Medulla oblongata (tissue), 1 donor: ENCODE data around the gene CDC42EP5.
"Not testable (repeated sequence)": the region's sequence is repeated elsewhere in the genome, so short reads cannot be mapped to it uniquely, and the experiment has no call there.

Source experiments
- DNase-seq: peaks from one replicate; pipeline ENCODE4 v3.0.0-alpha.2; 2015; ENCODE audit errors: extremely low spot score

CDC42EP5 gene

GRCh38 chr19:54489766-54490165 lies 16.7 kb upstream of the CDC42EP5 start:
- no peak for DNase-seq

GRCh38 chr19:54489341-54489740 lies 16.2 kb upstream of the CDC42EP5 start:
- no peak for DNase-seq

- no peak for DNase-seq
Observed at GRCh38 chr19:54485851-54486250, 12.8 kb upstream of the CDC42EP5 start.

- DNase-seq = no peak
Observed at GRCh38 chr19:54484451-54484850, 11.4 kb upstream of the CDC42EP5 start.

GRCh38 chr19:54482889-54483288 lies 9.8 kb upstream of the CDC42EP5 start:
- DNase-seq = no peak

GRCh38 chr19:54481326-54481930 lies 8.3 kb upstream of the CDC42EP5 start:
- peak; percentile 76 for DNase-seq

GRCh38 chr19:54480051-54480450 lies 7.0 kb upstream of the CDC42EP5 start:
- DNase-seq = no peak

GRCh38 chr19:54478677-54479266 lies 5.7 kb upstream of the CDC42EP5 start:
- DNase-seq = peak; percentile 67

- DNase-seq = no peak
Observed at GRCh38 chr19:54477650-54478049, 4.6 kb upstream of the CDC42EP5 start.

GRCh38 chr19:54475706-54476105 lies 2.6 kb upstream of the CDC42EP5 start:
- no peak for DNase-seq

- no peak for DNase-seq
Observed at GRCh38 chr19:54473892-54474372, 836 bp upstream of the CDC42EP5 start.

GRCh38 chr19:54470991-54471782 lies 1.9 kb downstream of the CDC42EP5 start:
- DNase-seq = peak; percentile 60

- no peak for DNase-seq
Observed at GRCh38 chr19:54470276-54470887, 2.7 kb downstream of the CDC42EP5 start.

GRCh38 chr19:54469496-54469934 lies 3.6 kb downstream of the CDC42EP5 start:
- no peak for DNase-seq

GRCh38 chr19:54466110-54466480 lies 7.0 kb downstream of the CDC42EP5 start:
- not testable (repeated sequence) for DNase-seq

- no peak for DNase-seq
Observed at GRCh38 chr19:54465426-54466109, 7.5 kb downstream of the CDC42EP5 start.

GRCh38 chr19:54464630-54465425 lies 8.3 kb downstream of the CDC42EP5 start:
- DNase-seq = peak; percentile 79

GRCh38 chr19:54464044-54464629 lies 9.0 kb downstream of the CDC42EP5 start:
- DNase-seq = peak; percentile 78

- peak; percentile 98 for DNase-seq
Observed at GRCh38 chr19:54463531-54464043, 9.5 kb downstream of the CDC42EP5 start, which contains the start of gene LENG9. TSS of gene LENG9 (minus strand) at chr19:54463778. CDS start at chr19:54463526, 252 bp downstream.
